T-helper 22 cell (primary cell): ENCODE measurements around the gene SURF6.
"Not testable (repeated sequence)": the region's sequence is repeated elsewhere in the genome, so short reads cannot be mapped to it uniquely, and the experiment has no call there.

ENCODE experiments used
- DNase-seq: peaks from one replicate; pipeline ENCODE4 v3.0.0-alpha.2; 2020; ENCODE audit warnings: low read depth

The SURF6 gene

GRCh38 chr9:133286523-133286922 lies 49.5 kb downstream of the SURF6 start:
- no peak for DNase-seq

- no peak for DNase-seq
These were observed 50.7 kb downstream of the SURF6 start for GRCh38 chr9:133285252-133285775.

GRCh38 chr9:133284362-133284761 lies 51.6 kb downstream of the SURF6 start:
- no peak for DNase-seq

- not testable (repeated sequence) for DNase-seq
These were observed 52.5 kb downstream of the SURF6 start for GRCh38 chr9:133283255-133284032.

GRCh38 chr9:133282464-133283238 lies 53.3 kb downstream of the SURF6 start:
- no peak for DNase-seq

GRCh38 chr9:133280392-133280791 lies 55.6 kb downstream of the SURF6 start:
- no peak for DNase-seq
